GM12874 (cell line): ENCODE data around the gene TNRC6C.

Source experiments
- TF ChIP-seq, protein P1 (sequence below): IDR thresholded peaks from 2 replicates; pipeline ENCODE4 v1.5.1; 2011; ENCODE audit warnings: low read depth, mild to moderate bottlenecking, control low read depth, low read length, moderate library complexity; ENCODE audit not compliant: insufficient read depth

TNRC6C gene

DNA sequence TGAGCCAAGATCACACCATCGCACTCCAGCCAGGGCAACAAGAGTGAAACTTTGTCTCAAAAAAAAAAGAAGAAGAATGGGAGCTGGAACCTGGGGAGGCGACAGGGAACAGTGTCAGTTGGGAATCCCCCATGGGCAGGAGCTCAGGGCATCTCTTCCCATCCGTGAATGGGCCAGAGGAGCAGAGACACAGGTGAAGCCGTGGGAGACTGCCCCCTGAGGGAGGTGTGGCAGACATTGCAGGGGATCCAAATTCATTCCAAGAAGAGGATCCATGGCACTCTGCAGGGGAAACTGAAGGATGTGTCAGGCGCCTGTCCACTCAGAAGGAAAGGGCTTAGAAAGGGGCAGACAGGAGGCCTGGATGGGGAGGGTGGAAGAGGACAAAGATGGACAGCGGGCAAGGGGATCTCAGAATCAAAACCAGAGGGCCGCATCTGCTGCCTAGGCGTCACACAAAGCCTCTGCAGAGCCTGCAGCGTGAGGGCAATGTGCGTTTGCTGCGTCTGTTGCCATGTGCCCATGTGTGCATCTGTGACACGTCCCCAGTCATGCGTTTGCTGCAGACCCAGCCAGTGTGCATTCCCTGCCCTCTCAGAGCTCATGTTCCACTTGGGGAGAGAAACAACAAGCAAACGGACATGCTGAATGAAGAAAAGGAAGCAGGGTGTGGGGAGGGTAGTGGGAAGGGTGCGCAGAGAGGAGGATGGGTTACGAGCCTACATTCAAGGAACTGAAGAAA is 30.6 kb upstream of the TNRC6C start:
- TF ChIP-seq, protein P1, sequence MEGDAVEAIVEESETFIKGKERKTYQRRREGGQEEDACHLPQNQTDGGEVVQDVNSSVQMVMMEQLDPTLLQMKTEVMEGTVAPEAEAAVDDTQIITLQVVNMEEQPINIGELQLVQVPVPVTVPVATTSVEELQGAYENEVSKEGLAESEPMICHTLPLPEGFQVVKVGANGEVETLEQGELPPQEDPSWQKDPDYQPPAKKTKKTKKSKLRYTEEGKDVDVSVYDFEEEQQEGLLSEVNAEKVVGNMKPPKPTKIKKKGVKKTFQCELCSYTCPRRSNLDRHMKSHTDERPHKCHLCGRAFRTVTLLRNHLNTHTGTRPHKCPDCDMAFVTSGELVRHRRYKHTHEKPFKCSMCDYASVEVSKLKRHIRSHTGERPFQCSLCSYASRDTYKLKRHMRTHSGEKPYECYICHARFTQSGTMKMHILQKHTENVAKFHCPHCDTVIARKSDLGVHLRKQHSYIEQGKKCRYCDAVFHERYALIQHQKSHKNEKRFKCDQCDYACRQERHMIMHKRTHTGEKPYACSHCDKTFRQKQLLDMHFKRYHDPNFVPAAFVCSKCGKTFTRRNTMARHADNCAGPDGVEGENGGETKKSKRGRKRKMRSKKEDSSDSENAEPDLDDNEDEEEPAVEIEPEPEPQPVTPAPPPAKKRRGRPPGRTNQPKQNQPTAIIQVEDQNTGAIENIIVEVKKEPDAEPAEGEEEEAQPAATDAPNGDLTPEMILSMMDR = no peak

DNA sequence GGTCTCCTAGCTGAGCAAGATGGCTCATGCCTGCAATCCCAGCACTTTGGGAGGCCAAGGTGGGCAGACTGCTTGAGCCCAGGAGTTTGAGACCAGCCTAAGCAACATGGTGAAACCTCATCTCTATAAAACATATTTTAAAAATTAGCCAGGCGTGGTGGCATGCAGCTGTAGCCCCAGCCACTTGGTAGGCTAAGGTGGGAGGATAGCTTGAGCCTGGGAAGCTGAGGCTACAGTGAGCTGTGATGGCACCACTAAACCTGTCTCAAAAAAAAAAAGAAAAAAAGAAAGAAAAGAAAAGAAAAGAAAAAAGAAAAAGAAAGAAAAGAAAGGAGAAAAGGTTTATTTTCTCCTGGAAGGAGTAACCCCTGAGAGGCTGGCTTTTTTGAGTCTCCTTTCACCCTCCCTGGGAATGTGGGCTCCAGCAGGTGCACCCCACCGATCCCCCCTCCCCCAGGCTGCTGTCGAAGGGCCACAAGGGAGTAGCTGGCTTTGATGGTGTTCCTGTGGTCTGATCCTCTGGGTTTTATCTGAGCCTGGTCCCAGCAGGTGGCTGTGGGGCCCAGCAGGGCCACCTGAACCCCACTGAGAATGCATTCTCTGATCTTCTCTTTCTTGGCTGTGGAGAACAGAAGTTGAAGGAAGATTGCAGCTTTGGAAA is 29.9 kb upstream of the TNRC6C start:
- TF ChIP-seq, protein P1 = no peak

DNA sequence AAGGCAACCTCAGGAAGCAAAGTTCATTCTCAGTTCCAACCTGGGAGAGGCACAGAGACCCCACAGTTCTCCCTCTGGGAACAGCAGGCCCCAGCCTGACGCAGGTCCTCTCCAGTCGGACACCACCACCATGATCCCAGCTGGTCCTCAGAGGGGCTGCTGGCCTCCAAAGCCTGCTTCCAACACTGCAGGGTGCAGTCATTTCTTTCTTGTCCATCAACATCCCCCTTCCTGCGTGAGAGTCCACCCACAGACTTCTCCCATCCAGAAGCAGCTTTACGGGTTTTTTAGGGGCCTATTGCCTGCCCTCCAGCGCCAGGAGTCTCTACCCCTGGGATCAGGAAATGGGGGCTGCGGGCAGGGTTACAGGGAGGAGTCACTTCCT is 29.3 kb upstream of the TNRC6C start:
- TF ChIP-seq, protein P1 = no peak

DNA sequence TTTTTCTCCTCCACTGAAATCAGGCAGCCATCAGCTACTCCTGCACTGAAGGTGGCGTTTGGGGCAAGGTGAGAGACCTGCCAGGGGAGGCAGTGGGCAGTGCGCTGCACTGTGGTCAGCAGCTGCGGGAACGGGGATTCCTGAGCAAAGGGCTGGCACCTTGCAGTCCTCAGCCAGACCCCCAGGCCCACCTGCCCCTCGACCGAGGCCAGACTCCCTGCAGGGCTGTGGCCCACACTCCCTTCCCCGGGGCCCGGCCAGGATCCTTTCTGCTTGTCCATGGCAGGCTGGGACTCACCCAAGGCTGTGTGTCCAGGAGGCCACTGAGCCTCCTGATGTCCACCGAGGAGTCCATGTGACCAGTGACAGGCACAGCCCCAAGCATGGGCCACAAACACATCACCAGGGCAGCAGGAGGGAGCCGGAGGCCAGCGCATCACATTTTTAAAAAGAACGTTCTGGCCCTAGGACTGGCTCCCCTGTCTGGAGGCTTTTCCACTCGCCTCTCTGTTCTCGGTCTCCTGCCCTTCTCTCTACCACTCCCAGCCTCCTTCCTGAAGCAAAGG is 28.5 kb upstream of the TNRC6C start:
- TF ChIP-seq, protein P1 = no peak

DNA sequence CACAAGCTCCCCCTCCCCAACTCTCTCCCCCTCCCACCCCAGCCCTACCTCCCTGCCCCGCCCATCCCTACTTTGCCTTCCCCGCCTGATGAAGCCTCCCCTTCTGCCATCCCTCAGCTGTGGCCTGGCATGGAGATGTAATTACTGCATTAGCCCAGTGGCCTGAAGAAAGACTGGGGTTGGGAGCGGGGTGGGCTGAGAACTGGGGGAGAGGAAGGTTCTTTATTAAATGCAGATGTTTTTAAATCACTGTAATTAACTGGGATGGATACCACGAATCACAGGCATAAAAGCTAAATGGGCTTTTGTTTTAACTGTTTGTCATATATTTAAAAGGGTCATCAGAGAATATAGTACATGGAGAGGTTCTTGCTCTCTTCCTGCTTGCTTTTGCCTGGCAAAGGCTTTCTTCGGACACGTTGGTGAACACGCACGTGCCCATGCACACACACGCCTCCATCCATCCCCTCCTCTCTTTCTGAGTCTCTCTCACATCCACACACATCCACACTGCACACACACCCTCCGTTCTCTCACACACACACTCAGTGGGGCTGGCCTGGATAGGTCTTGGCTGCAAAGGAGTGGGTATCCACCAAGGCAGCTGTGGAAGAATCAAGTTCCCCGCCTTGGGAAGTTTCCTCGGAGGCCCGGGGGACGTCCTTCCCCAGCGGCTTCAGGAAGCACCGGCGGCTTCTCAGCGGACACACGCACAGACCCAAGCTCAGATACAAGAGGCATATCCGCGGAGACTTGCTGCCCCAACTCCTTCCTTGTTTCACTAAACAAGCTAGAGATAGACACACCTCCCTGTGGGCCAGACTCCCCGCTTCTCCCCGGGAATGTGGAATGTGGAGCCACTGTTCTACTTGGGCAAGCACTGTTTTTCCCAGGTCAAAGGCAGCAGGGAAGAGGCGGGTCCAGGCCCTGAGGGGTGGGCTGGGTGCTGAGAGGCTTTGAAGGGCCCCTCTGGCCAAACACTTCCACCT is 27.4 kb upstream of the TNRC6C start:
- TF ChIP-seq, protein P1 = no peak

DNA sequence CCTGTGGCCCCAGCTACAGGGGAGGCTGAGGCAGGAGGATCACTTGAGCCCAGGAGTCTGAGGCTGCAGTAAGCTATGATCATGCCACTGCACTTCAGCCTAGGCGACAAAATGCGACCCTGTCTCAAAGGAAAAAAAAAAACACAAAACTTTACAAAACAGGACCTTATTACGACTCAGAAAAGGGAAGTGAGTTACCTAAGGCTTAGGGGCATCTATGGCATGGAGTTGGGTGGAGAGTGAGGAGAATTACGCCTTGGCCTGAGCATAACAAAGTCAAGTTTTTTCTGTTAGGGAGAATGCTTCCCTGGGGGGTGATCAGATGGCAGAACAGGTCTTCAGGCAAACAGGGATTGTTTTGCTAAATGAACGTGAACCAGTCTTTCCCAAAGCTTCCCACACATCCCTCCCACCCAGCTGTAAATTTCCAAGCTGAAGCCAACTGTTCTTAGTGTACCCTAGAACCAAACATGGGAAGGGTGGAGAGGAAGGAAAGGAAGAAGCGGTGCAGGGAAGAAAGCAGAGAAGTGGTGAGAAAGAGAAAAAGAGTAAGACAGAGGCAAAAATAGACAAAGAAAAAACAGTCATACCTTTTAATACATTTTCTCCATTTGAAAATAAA is 24.6 kb upstream of the TNRC6C start:
- TF ChIP-seq, protein P1 = no peak
